ENCODE measurements around the gene PSMD13. TPM values are rescaled to one million over a fixed set of nuclear protein-coding genes. Genes with fewer than 3 reads are reported as not detected.

The PSMD13 gene
- total RNA-seq, 1 experiment from 2014 or later: 179 TPM

- no peak for TF ChIP-seq EGR1 (IDR thresholded peaks at IDR 0.05; ENCODE audit: low read depth)
- TF ChIP-seq CEBPB (IDR thresholded peaks at IDR 0.05; ENCODE audit: low read depth): no peak
- no peak for TF ChIP-seq ATF3 (IDR thresholded peaks at IDR 0.05)
Measured at GRCh38 chr11:299081-299891, 62.5 kb downstream of the PSMD13 start, which contains the start of gene IFITM5 (continued).

GRCh38 chr11:299951-300735, 63.4 kb downstream of the PSMD13 start:
- Histone ChIP-seq H4K20me1 (ENCODE audit: insufficient read depth) (no peaks in the 10 kb centered on the region), H3K4me2 (ENCODE audit: low read length) (no peak overlapping the region), H3K27ac (ENCODE audit: low read depth, low read length) (no peak overlapping the region), H3K4me3 (replicated peaks in 1 of 2; ENCODE audit: low read depth in 1 of 2, low read length in 2 of 2) (no peak overlapping the region), H3K9me3 (ENCODE audit: control insufficient read depth in 1 of 2, insufficient read depth in 1 of 2, low read depth in 1 of 2, low read length in 2 of 2) (no peaks in the 10 kb centered on the region), H3K9ac (ENCODE audit: low read length) (no peak overlapping the region), H2AFZ (ENCODE audit: low read depth, low read length, poor library complexity, severe bottlenecking) (no peak overlapping the region), H3K9me2 (ENCODE audit: insufficient read depth) (no peaks in the 10 kb centered on the region), H3K36me3 (ENCODE audit: control insufficient read depth in 1 of 2, insufficient read depth in 2 of 2, low read length in 2 of 2) (no peaks in the 10 kb centered on the region), H3K79me2 (ENCODE audit: insufficient read depth, low read length) (no peaks in the 10 kb centered on the region), H3K4me1 (ENCODE audit: control insufficient read depth in 1 of 2, insufficient read depth in 2 of 2, low read length in 2 of 2) (peaks cover 0 to 3% of the 10 kb centered on the region in 2 experiments; a peak in 1 of 4 replicates), H3K27me3 (ENCODE audit: insufficient read depth, low read length) (no peaks in the 10 kb centered on the region)
- ATAC-seq: no peak; the same call in 1 of the 2 replicates
- CTCF ChIA-PET: interaction anchor here (0.6 kb wide), 1 partner anchor 56 kb away, joined by 3 read pairs; no protein-coding TSS in a partner anchor
- DNase-seq (ENCODE audit: low read depth, low spot score): no peak
- BruUV-seq (replicated peaks): no TSS peak
- POLR2A ChIA-PET: no interaction called here
- RAD21 ChIA-PET (ENCODE audit: low non-redundant PET in 1 of 2, low total read pairs in 2 of 2, uncharacterized antibody in 2 of 2, unreplicated experiment in 2 of 2): no interaction called here
- intact Hi-C loops (cut with micrococcal nuclease): loop anchor here (5.0 to 10.0 kb wide), 2 partner anchors 57 to 95 kb away; partner anchors contain the start of gene PKP3
- no peak for TF ChIP-seq TCF7L2 (IDR thresholded peaks at IDR 0.05; ENCODE audit: borderline replicate concordance, extremely low read depth, insufficient read depth, insufficient read length)
- TF ChIP-seq FOSL1 (IDR thresholded peaks at IDR 0.05; ENCODE audit: low read depth): no peak

Other genes with a start within 250 kb of the PSMD13 start
- gene SCGB1C1, start 43.9 kb upstream of the PSMD13 start, total RNA-seq (2021; ENCODE audit: unreplicated experiment): not detected
- 49.1 TPM for gene BET1L, start 29.6 kb upstream of the PSMD13 start, total RNA-seq (2021; ENCODE audit: unreplicated experiment)
- gene RIC8A, start 29.3 kb upstream of the PSMD13 start, total RNA-seq (2021; ENCODE audit: unreplicated experiment): 75.2 TPM
- gene SIRT3, start 634 bp upstream of the PSMD13 start, total RNA-seq (2021; ENCODE audit: unreplicated experiment): 17.9 TPM
- not detected for gene NLRP6, start 41.4 kb downstream of the PSMD13 start, total RNA-seq (2021; ENCODE audit: unreplicated experiment)
- 57.5 TPM for gene PGGHG, start 52.1 kb downstream of the PSMD13 start, total RNA-seq (2021; ENCODE audit: unreplicated experiment)
- gene IFITM5, start 62.5 kb downstream of the PSMD13 start, total RNA-seq (2021; ENCODE audit: unreplicated experiment): not detected
- gene IFITM2, start 70.8 kb downstream of the PSMD13 start, total RNA-seq (2021; ENCODE audit: unreplicated experiment): 106 TPM
- gene IFITM1, start 77.1 kb downstream of the PSMD13 start, total RNA-seq (2021; ENCODE audit: unreplicated experiment): 6.1 TPM
- 380 TPM for gene IFITM3, start 83.9 kb downstream of the PSMD13 start, total RNA-seq (2021; ENCODE audit: unreplicated experiment)
- 54.3 TPM for gene B4GALNT4, start 132.5 kb downstream of the PSMD13 start, total RNA-seq (2021; ENCODE audit: unreplicated experiment)
- gene PKP3, start 157.2 kb downstream of the PSMD13 start, total RNA-seq (2021; ENCODE audit: unreplicated experiment): 157 TPM
- 85.6 TPM for gene SIGIRR, start 178.0 kb downstream of the PSMD13 start, total RNA-seq (2021; ENCODE audit: unreplicated experiment)
- gene ANO9, start 205.0 kb downstream of the PSMD13 start, total RNA-seq (2021; ENCODE audit: unreplicated experiment): 70.3 TPM
- gene PTDSS2, start 213.3 kb downstream of the PSMD13 start, total RNA-seq (2021; ENCODE audit: unreplicated experiment): 40.1 TPM

Data from HCT116 (cell line).